Hindlimb muscle (tissue), 1 donor: ENCODE data around the gene GASK1B. TPM values are rescaled to one million over a fixed set of nuclear protein-coding genes. Genes with fewer than 3 reads are reported as not detected.

Experiments
- DNase-seq: peaks from one replicate; pipeline ENCODE4 v3.0.0-alpha.2; 2013
- polyA plus RNA-seq: library from polyadenylated mRNA; unstranded; fragments of 120-200 nt; gene quantifications from one replicate; pipeline ENCODE4 v1.2.1, GENCODE V29; 2013; ENCODE audit not compliant: insufficient read length

The GASK1B gene
- polyA plus RNA-seq, 1 donor, result 61.3 TPM

DNA sequence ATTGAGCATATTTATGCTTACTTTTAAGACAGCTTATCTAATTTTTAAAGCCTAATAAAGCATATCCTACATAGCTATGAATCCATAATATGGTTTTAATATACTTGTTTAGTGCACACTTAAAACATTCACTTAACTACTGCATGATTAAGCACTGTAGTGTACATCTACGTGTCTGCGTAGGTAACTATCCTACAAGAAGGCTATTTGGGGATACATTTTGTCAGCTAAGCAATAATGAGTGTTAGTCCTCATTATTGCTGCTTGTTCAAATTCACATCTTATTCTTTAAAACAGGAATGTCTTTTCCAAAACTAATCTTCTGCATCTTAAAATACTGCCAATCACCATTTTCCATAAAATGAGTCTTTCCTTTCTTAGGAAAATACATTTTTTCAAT lies 38.6 kb downstream of the GASK1B start:
- DNase-seq, result no peak

- no peak for DNase-seq
Measured at GRCh38 chr4:158133551-158133950, 39.3 kb downstream of the GASK1B start.

DNA sequence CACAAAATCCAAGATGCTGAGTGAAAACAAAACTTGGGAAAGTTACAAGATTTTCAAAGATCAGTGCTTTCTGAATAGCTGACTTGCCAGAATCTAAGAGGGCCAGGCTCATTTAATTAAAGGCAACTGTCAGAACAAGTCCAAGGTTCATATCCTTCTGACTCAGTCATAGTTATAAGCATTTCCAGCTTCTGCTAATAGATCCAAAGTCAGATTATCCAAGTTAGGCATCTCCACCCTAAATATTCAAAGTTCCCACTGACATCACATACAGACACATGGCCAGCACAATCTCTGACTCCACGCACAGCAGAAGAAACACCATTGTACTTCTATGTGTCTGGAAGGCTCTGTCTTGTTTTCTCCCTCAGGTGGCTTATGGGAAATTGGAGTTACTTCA lies 41.8 kb downstream of the GASK1B start:
- peak; percentile 72 for DNase-seq

GRCh38 chr4:158130204-158130603 lies 42.6 kb downstream of the GASK1B start:
- no peak for DNase-seq

GRCh38 chr4:158129694-158130093 lies 43.1 kb downstream of the GASK1B start:
- DNase-seq, result no peak

DNA sequence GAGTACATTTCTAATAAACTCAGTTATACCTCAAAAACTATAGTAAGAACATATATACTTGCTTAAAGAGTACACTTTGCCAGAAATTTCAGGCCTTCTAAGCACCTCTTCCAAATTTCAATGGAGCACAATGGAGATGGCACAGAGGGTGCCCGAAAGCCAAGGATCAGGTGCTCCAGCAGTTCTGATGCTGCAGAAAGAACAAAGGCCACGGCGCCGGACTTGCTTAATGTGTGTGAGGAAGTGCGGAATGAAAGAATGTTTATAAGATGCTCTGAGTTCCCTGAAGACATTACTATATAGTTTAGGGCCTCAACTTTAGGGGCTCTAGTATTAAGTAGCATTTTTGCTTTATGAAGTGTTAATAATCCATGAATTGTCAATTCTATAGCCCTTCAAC lies 44.3 kb downstream of the GASK1B start:
- no peak for DNase-seq

- no peak for DNase-seq
Measured at GRCh38 chr4:158125310-158125709, 47.5 kb downstream of the GASK1B start.

Other genes starting within 250 kb of the GASK1B start
- 3.3 TPM for gene TMEM144, start 37.5 kb upstream of the GASK1B start, polyA plus RNA-seq